HL-60 (cell line): Measurements from ENCODE around the gene GPHA2.

Source experiments
- DNase-seq, 2 experiments: peaks; one replicate each; pipeline ENCODE4 v3.0.0-alpha.2; 2010 to 2020; ENCODE audit warnings: low read depth in 1 of 2, low spot score in 1 of 2
- H3K27ac ChIP-seq: fragments of 250-450 bp; sonication (Bioruptor Pico); replicated peaks from 2 replicates; pipeline ENCODE4 v1.5.1; 2020; ENCODE audit warnings: mild to moderate bottlenecking, moderate library complexity
- H3K27me3 ChIP-seq: fragments of 250-450 bp; sonication (Bioruptor Pico); 2 replicates; pipeline ENCODE4 v1.5.1; 2021; ENCODE audit warnings: mild to moderate bottlenecking, moderate library complexity; ENCODE audit not compliant: insufficient read depth, poor library complexity, severe bottlenecking
- H3K4me3 ChIP-seq: replicated peaks from 2 replicates; pipeline ENCODE4 v1.5.1; 2011; ENCODE audit warnings: mild to moderate bottlenecking, control low read depth, low read length; ENCODE audit not compliant: insufficient read depth
- CTCF ChIP-seq: IDR thresholded peaks from one replicate; pipeline ENCODE4 v1.5.1; 2011; ENCODE audit warnings: low read length, control low read depth, inconsistent platforms; ENCODE audit not compliant: insufficient read depth
- GABPA ChIP-seq: IDR thresholded peaks from 2 replicates; pipeline ENCODE4 v1.6.1; 2012; ENCODE audit warnings: low read depth
- POLR2AphosphoS5 ChIP-seq: IDR thresholded peaks from 2 replicates; pipeline ENCODE4 v1.6.1; 2012; ENCODE audit warnings: low read depth
- REST ChIP-seq: IDR thresholded peaks from 2 replicates; pipeline ENCODE4 v1.6.1; 2012; ENCODE audit warnings: low read depth; ENCODE audit not compliant: insufficient replicate concordance
- SPI1 ChIP-seq: IDR thresholded peaks from 2 replicates; pipeline ENCODE4 v1.6.1; 2012; ENCODE audit warnings: low read depth, mild to moderate bottlenecking, borderline replicate concordance

Gene GPHA2

GRCh38 chr11:64906314-64906635 is 29.4 kb downstream of the GPHA2 start:
- DNase-seq, result no peak
- Histone ChIP-seq H3K4me3 (no peak overlapping the region), H3K27me3 (no peaks in the 10 kb centered on the region), H3K27ac (no peak overlapping the region)
- no peak for TF ChIP-seq REST
- no peak for TF ChIP-seq SPI1
- no peak for TF ChIP-seq CTCF
- TF ChIP-seq POLR2AphosphoS5, result no peak
- no peak for TF ChIP-seq GABPA

- no peak for TF ChIP-seq CTCF
- TF ChIP-seq GABPA, result no peak
- TF ChIP-seq SPI1, result no peak
- no peak for TF ChIP-seq REST
- no peak for TF ChIP-seq POLR2AphosphoS5
- no peak overlapping the region for H3K27ac ChIP-seq
- H3K27me3 ChIP-seq, result no peaks in the 10 kb centered on the region
- H3K4me3 ChIP-seq, result no peak overlapping the region
- DNase-seq, result no peak
Observed at GRCh38 chr11:64905516-64906313, 30.0 kb downstream of the GPHA2 start.

- DNase-seq, result no peak
- TF ChIP-seq CTCF (no peak), SPI1 (no peak), GABPA (no peak), REST (no peak), POLR2AphosphoS5 (no peak)
- H3K27ac ChIP-seq, result no peak overlapping the region
- H3K4me3 ChIP-seq, result no peak overlapping the region
- no peaks in the 10 kb centered on the region for H3K27me3 ChIP-seq
Observed at GRCh38 chr11:64903291-64903833, 32.3 kb downstream of the GPHA2 start.
